ENCODE data around the gene KRT17.

Gene KRT17

DNA sequence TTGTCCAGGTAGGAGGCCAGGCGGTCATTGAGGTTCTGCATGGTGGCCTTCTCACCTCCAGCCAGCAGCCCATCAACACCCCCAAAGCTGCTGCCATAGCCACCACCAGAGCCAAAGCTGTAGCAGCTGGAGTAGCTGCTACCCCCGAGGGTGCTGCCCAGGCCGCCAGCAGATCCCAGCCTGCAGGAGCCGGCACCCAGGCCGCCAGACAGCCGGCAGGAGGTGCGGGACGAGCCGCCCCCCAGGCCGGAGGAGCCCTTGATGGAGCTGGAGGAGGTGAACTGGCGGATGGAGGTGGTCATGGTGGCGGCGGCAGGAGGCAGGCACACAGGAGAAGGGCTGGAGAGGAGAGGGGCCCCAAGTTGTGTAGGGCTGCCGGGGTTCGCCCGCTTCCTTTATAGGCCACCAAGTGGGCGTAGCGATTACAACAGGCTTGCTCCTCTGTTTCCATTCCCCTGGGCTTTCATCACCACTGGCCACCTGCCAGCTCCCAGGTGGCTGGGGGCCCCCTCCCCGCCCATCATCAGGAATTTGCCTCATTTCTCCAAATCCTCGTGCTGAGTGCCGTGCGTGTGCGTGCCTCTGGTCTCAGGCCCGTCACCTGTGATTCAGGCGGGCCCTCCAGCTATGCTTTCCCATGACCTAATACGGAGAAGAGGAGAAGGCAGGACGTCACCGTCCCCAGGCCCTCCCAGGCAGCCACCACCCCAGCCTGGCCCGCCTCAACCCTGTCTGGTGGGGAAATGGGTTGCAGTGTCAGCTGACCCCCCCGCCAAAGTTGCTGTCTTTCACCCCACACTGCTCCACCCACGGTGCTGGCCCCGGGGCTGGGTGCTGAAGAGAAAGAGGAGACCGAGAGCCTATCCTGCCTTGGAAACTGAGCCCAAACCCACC, at the start of gene KRT17:
Gene KRT17, minus strand, starts transcription at position 368 of the 894 bp plus-strand sequence. Its CDS starts 66 bp downstream, at position 302.
- DNase-seq, result no peak

DNA sequence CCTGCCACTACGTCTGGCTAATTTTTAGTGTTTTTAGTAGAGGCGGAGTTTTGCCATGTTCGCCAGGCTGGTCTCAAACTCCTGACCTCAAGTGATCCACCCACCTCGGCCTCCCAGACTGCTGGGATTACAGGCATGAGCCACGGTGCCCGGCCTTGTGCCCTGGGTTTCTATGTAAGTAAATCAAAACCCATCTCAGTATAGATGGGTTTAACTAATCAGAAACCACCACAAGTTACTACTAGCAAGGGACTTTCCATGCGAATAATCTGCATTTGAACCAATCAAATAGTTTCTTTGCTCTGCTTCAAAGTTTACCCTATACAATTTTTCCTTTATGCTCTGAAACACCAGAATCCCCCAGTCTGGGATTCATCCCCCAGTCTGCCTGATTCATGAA, 47.8 kb upstream of the KRT17 start:
- DNase-seq, result no peak

DNA sequence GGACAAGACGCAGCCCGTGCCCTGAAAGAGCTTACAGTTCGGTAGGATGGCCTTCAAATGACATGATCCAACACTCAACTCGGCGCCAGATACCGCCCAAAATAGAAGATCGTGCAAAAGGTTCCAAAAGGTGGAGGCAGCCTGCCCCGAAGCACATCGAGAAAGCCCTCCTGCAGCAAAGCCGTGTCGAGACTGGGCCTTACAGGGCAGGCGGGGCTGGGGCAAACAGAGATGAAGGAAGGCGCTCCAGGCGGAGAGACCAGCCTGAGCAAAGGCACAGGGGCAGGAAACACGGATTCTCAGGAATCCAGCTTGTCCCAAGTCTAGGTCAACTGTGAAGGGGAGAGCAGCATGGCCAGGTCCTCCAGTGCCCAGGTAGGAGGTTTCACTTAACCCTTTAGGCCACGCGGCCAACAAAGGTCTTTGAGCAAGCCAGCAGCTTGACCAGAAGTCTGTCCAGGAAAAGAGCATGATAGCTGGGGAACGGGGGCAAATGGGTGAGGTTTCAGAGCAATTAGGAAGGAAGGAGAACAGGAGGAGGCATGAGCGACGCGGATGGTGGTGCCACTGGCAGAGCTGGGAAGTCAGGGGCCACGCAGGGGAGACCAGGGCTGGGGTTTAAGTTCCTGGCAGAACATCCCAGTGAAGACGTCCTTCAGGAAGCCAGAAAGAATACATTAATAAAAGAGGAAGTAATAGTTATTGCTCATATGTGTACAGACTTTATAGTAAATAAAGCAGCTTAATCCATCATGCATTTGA, 43.1 kb upstream of the KRT17 start:
- DNase-seq, result no peak

DNA sequence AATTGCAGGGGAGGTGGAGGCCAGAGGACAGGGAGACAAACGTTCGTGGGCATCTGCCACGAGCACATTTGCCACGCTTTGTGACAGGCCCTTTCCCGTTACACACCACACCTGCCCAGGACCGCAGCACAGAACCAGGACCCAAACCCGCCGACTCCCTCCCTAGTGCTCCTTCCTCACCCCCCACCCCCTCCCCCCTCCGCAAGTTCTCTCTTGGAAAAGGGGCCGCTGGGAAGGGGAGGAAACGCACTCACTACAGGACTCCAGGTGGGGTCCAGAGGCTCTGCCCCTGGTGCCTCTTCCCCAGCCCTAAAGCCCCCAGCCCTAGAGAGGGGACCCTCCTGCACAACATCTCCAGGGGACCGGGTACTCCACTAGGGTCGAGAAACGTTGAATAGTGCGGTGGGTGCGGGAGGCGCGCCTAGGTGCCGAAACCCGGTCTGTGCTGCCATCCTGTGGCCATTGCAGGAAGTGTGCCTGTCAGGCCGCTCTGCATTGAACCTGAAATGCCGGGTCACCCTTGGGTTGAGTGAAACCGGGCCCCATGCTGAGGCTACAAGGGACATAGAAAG, 42.4 kb upstream of the KRT17 start:
- peak; percentile 53 for DNase-seq

DNA sequence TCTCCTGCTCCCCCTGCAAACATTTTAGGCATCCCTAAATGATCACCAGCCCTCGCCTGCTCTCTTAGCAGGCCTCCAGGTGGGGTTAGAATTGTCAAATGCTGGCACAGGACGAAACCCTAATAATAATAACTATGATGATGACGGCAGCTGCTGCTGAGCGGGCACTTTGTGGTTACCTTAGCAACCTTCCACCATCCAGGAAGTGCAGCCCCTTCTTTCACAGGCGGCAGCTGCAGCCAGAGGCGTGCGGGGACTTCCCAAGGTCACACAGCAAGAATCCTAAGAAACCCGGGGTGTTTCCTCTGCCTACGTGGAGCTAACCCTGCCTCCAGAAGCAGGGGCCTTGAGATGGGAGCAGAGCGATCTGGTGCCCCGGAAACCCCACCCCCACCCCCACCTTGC, 41.9 kb upstream of the KRT17 start:
- DNase-seq, result peak; percentile 83

DNA sequence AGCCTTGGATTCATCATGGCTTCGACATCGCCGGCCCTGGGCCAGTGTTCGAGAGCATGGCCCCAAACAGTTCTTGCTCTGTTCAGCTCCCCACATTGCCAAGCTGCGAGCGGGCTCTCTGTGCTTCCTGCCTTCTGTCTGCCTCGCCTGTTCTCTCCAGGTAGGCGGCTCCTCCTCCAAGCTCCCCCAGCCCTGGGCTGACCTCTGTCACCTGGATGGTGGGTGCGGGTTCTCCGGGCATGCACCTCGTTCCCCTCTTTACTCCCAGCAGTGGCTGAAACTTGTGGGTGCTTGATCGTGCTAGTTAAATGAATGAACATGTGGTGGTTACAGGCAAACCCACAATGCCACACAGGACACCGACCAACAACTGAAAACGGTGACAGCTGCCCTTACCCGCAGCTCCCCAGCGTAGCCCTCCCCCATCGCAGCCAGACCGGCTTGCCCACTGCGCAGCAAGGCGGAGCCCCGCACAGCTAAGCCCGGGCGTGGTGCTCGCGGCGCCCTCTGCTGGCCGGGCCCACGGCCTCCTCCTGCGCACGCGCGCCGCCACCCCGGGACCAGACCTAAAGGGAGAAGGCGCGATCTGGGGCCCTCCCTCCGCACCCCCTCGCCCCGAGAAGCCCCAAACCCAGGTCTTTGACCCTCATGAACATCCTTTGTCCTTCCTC, 41.3 kb upstream of the KRT17 start:
- DNase-seq, result peak; percentile 83

DNA sequence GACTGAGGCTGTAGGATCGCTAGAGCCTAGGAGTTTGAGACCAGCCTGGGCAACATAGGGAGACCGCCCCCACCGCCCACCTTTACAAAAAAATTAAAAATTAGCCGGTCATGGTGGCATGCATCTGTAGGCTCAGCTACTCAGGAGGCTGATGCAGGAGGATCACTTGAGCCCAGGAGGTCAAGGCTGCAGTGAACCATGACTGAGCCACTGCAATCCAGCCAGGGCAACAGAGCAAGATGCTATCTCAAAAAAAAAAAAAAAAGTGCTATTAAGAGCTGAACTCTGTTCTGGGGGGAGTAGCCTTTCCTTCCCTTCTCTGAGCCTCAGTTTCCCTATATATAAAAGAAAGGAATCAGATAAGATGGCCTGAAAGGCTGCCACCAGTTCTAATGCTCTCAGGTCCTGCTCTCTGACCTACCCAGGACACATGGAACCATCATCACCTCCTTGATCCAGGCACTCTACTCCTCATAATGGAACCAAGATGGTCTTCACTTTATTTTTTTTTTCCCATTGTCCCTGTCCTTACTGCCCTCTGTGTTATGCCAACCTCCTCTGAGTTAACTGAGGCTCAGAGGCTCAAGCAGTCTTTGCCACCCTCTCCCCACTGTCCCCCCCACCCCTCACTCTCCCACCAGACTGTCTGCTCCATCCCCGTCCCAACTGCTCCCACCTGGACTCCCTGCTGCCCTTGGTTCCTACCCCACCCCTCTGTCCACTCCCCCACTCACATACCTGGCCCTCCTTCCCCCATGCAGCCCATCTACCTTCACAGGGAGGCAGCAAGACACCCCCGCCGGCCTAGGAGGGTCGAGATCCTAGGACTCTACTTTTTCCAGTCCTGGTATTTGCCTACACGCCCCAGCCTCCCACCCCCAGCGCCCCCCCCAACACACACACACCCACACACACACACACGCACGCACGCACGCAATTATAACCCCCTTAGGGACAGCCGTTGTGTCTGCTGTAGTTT, 40.5 kb upstream of the KRT17 start:
- DNase-seq, result no peak

DNA sequence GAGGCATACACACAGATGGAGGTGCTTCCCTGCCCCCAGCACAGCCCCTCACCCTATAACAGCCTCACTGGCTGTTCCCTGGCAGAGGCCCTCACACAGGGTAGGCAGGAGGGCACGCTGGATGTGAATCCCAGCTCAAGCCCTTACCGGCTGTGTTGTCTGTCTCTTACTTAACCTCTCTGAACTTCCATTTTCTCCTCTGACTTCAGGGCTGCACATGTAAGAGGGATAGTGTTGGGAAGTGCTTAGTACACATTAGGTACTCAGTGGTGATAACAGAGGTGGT, 39.7 kb upstream of the KRT17 start:
- DNase-seq, result no peak

DNA sequence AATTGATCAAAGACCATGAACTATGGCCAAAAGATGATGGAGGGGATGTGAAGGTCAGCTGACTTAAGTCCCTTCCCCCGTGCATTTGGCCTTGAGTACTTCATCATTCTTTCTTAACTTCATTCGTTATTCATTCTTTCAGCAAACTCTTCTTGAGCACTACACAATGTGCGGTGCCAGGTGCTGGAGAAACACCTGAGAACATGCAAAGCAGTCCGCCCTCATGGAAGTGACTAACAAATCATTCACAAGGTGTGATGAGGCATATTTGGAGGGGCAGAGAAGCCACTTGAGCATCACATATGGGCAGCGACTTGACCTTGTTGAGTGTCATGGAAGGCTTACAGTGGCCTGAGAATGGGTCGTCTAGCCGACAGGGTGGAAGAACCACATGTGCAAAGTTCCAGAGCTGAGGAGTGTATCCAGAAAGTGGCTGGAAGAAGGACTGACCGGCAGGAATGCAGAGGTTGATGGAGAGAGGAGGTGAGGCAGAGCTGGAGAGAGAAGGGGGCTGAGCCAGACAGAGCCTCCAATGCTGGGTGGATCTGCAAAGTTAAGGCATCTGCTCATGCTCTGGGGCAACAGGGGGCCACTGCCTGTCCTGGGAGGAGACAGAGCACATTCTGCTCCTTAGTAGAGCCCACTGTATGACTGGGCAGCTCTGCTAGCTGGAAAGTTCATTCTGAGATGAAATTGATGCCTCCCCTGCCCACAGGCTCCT, 39.2 kb upstream of the KRT17 start:
- no peak for DNase-seq

DNA sequence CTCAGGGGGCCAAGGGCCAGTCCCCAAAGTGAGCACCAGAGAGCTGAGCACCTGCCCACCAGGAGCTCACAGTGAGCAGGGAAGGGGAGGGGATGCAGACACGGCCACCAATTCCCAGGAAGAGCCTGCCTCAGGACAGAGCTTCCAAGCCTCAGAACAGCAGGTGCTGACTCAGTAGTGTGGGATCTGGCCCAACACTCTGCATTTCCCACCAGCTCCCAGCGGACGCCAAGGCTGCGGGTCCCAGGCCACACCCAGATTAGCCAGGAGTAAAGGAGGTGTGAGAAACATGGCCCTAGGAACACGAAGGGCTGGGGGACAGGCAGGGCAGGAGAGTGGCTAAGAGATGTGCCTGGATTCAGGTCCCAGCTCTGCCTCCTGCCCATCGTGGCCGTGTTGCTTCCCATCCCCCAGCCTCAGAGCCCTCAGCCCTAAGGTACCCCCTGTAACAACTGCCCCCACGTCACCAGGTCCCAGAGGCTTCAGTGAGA, 35.9 kb upstream of the KRT17 start:
- DNase-seq, result no peak

DNA sequence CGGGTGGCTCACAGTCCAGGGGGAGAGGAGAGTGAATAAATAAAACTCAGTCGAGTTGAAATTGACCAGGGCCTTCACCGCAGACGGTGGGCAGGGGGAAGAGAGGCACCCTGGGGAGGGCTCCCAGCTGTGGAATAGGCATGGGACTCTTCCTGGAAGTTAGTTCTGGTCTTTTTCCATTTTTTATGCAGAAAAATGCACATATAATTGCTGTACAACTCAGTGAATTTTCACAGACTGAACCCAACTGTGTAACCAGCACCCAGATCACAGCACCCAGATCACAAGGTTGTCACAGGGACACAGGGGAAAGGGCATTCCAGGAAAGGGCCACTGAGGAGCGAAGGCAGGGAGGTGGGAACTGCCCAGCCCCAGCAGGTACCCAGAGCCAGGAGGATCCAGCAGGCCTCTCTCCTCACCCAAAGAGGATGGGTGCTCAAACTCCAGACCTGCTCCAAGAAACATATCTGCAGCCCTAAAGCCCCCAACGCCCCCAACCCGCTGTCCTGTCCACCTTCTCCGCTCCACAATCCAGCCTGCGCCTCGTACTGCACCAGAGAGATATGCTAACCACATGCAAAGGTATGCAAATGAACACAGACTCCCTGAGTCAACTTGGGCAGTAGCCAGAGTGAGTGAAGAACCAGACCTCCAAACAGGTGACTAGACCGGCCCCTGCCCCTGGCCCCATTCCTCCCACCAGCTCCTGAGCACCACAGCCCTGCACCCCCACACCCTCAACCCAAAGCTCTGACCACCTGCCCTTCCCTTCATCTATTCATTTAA, 35.2 kb upstream of the KRT17 start:
- no peak for DNase-seq

DNA sequence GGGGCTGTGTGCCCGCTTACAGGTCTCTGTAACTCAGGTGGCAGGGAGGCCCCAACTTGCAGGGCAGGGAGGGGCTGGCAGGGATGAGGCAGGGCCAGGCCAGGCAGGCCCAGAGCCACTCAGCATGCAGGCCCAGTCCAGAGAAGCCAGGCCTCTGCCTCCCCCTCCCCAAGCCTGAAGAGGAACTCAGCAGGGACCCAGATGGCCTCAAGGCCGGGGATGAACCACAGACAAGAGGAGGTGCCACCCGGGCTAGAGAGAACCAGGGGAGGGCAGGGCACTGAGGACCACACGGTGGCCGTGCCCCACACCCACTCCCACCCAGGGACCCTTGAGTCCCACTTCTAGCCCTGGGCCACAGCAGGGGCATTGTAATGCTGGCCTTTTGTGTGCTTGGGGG, 34.5 kb upstream of the KRT17 start:
- DNase-seq, result no peak

DNA sequence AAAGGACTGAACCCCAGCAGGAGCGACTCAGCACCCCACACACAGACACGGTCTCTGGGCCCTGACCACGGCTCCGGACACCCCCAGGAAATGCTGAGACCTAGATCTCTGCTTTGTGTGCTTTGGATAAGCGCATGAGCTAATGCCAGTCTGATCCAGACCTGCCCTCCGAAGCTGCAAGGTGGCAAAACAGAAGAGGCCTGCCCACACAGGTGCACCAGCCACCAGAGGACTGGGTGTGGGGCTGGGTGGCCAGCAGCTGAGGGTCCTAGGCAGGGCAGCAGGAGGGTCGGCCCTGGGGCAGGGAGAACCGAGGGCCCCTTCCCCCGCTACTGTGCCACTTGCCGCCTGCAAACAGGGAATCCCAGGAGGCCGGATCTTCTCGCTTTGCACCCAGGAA, 33.6 kb upstream of the KRT17 start:
- no peak for DNase-seq

DNA sequence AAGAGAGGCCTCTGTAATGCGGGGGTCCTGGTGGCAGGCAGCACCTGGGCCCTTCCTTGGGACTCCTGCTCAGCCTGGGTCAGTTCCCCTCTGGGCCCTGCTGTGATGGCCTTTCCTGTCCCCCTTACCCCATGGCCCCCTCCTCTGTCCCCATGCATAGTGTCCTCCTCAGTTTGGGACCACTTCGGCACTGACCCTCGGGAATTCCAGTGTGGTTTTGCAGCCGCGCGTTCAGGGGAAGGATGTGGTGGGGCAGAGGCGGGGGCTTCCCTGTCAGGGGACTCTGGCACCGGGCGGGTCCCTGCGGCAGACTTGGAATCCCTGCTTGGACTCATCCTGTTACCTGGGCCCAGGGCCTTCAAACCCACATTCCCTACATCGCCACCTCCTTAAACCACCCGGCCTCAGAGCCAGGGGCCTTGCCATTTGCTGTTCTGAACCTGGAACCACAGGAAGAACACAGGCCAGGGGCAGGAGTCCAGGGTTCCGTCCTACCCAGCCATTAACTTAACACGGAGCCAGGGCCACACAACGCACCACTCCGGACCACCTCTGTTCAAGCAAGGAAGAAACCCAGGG, 32.9 kb upstream of the KRT17 start:
- DNase-seq, result no peak

DNA sequence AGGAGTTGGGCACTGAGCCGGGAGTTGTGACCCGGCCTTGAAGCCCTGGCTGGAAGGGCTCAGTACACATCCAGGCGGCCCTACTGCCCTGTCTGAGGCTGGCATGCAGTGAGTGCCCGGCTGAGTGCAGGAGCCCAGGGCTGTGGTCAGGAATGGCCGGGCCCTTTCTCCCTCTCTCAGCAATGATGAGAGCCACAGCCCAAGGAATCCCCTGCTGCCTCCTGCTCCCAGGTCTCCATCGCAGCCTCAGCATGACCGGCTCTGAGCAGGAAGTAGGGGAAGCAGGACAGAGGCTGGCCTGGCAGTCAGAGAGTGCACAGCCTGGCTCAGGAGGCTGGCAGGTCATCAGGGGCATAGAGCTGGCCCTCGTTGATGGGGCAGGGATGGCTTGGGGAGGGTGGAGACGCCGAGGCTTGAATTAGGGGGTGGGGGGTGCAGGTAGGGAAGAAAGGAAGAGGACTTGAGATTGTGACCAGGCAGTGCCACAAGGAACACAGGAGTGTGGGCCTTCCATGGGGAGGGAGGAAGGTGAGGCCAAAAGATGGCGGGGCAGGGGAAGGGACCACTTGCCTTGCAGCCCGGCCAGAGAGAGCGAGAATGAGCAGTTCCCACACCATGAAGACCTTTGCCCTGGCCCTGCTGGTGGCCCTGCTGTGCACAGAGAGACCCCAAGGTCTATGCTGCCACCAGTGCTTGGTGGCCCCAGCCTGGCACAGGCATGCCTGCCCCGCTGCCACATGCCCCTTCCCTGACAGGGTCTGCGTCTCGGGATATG, 32.1 kb upstream of the KRT17 start:
- no peak for DNase-seq

DNA sequence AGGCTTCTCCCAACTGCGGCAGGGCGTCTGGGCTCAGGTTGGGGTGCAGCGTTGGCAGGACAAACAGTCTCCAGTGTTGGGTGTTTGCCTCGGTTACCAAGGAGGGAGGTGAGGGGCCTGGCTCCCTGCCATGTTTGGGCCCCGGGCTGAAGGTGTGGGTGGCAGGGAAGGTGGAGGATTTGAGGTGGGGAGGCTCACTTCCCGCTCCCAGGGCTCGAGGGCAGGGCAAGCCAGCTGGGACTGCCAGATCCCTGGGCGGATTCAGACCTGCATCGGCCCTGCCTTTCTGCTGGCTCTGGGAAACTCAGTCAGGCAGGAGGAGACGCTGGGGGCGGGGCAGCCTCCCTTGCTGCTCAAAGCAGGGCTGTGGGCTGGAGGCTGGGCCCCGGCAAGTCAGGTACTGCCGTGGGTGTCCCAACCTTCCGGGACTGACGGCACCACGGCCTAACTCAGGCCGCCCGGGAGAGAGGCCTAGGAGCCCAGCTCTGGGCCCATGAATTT, 31.3 kb upstream of the KRT17 start:
- DNase-seq, result peak; percentile 24

DNA sequence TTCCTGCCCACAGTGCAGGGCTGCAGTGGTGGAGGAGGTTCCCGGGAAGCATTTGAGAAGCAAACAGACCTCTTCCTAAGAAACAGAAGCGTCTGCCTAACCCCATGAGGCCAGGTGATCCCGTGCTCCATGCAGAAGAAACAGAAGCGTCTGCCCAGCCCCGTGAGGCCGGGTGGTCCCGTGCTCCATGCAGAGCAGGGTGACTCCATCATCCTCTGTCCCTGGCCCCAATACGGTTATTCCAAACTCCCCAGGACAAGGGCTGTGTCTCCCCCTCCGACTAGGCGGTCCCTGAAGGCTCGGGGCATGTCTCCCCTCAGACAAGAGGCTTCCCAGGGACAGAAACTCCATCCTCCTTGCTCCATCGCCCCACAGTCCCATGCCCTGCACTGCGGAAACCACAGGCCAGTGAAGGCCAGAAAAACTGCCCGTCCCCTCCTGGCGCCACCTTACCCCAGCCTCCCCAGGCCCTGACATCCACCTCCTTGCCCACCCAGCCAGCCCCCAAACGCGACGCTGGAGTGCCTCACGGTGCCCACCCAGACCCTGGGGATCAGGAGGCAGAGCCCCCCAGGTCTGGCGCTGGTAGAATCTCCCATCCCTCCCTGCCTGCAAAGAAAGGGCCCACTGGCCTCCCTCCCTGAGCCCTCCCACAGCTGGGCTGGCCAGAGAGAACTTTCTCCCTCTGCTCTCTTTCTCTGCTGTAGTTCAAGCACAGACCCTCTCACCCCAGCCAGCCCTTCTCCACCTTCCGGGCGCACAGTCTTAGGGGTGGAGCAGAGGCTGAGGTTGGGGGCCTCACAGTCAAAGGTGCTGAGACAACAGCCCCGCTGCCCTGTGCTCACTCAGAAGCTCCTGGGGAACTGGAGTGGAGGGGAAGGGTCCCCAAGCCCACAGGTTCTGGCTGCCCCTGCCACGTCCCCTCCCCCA, 30.6 kb upstream of the KRT17 start:
- no peak for DNase-seq

Data from NCI-H2227 treated with DMSO at 0.1 percent for 48 hours (cell line).